Left forelimb (tissue), 1 donor: Measurements from ENCODE around the gene OR10A6.

ENCODE experiments used
- DNase-seq: peaks from one replicate; pipeline ENCODE4 v3.0.0-alpha.2; 2018; ENCODE audit warnings: low spot score

The OR10A6 gene

DNA sequence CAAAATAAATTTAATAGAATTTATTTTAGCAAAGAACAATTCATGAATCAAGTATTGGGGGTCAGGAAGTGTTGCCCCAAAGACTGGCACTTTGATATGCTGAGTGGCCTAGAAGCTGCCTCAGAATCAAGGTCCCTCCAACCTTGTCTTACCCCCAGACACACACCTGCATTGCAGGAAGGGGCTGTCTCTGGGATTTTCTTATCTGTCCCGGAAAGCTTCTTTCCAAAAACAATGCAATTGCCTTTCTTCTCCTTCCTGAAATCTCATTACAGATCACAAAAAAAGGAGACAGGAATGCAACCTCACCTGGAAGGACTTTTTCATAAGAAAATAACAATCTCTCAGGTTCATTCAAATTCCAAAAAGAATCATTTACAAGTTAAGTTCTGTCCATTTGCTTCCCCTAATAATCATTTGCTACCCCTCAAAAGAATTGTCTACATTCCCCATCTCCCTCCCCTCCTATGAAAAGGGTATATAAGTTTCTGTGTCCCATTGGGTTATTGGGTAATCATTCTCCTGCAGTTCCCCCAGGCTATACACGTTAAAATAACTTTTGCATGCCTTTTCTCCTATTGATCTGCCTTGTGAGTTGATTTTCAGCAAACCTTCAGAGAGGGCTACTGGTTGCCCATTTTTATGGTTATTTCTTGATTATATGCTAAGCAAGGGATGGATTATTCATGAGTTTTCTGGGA is 21.3 kb downstream of the OR10A6 start:
- DNase-seq = no peak

- no peak for DNase-seq
Measured at GRCh38 chr11:7907121-7907520, 23.9 kb downstream of the OR10A6 start.

GRCh38 chr11:7906481-7906880 is 24.6 kb downstream of the OR10A6 start:
- DNase-seq = no peak

- no peak for DNase-seq
Measured at GRCh38 chr11:7905961-7906429, 25.1 kb downstream of the OR10A6 start.

DNA sequence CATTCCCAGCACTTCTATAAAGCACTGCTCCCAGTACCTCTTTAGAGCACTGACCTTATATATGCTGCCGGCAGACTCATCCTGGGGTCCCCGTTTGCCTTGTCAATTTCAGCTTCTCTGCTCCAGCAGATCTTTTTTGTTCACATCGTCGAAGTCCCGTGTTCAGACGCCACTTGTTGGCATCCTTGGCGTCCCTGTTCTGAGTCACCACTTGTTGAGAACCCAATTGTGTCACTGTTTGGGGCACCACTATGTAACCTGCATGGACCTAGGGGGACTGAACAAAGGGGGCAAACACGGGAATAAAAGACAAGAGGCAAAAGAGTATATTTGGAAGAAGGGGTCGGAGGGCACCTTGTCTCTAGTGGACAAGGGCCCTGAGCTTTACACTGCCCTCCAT is 25.5 kb downstream of the OR10A6 start:
- DNase-seq = no peak

- no peak for DNase-seq
Measured at GRCh38 chr11:7904917-7905316, 26.2 kb downstream of the OR10A6 start.

DNA sequence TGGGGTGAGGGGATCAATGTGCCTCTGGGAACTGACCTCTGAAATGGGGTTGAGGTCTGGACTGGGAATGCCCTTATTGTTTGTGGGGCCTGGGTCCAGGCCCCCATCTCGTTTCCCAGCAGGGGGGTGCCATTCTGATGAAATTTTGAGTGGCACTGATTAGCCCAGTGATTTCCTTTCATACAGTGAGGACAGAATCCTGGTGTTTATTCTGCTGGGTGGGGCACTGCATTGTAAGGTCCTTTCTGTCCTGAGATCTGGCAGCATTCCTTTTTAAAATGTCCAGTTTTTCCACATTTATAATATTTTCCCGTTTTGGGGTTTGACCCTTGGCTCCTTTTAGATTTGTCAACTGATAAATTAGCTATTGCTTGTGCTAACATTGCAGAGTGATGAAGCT is 27.1 kb downstream of the OR10A6 start:
- no peak for DNase-seq

DNA sequence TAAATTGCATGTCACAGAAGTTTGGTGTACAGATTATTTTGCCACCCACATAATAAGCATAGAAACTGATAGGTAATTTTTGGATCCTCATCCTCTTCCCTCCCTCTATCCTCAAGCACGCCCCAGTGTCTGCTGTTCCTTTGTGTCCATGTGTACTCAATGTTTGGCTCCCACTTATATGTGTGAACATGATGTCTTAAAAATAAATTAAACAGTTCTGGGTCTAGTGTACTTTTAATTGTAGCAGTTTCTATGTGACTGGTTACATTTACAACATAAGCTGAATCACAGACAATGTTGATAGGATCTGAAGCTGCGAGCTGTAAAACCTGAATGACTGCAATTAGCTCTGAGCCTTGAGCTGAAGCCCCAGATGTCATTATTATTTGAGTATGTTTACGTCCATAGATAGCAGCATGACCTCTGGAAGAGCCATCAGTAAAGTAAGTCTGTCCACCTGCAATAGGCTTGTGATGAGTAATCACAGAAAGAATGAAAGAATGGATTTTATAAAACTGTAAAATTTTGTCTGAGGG is 29.7 kb downstream of the OR10A6 start:
- DNase-seq = no peak

DNA sequence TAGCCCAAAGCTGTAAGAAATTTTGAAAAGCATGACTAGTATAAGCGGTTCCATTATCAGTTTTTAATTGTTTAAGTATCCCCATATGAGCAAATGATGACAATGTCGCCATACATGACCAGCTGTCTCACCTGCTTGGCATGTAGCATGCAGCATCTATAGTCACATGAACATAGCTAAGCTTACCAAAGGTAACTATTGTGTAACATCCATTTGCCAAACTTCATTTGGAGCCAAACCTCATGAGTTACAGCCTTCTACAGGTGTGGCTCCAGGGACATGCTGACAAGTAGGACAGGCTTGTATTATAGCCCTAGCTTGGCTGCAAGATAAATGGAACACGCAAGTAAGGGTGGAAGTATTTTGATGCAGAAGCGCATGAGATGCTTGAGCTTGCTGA is 30.4 kb downstream of the OR10A6 start:
- DNase-seq = no peak

DNA sequence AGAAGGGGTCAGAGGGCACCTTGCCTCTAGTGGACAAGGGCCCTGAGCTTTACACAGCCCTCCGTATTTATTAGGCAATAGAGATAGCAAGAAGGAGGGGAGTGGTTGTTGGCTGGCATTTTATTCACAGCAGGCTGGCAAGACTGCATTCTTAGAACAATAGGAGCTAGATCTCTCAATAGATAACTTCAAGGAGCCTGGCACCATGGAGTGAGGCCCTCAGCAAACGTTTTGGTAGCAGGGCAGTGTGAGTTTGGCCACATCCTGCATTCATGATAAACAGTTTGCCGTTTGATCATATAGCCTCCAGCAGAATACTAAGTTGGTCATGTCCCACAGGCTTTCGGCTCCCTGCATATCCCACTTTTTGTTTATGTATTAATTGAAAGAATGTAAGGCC is 31.6 kb downstream of the OR10A6 start:
- DNase-seq = no peak

GRCh38 chr11:7898666-7899283 is 32.3 kb downstream of the OR10A6 start:
- no peak for DNase-seq

DNA sequence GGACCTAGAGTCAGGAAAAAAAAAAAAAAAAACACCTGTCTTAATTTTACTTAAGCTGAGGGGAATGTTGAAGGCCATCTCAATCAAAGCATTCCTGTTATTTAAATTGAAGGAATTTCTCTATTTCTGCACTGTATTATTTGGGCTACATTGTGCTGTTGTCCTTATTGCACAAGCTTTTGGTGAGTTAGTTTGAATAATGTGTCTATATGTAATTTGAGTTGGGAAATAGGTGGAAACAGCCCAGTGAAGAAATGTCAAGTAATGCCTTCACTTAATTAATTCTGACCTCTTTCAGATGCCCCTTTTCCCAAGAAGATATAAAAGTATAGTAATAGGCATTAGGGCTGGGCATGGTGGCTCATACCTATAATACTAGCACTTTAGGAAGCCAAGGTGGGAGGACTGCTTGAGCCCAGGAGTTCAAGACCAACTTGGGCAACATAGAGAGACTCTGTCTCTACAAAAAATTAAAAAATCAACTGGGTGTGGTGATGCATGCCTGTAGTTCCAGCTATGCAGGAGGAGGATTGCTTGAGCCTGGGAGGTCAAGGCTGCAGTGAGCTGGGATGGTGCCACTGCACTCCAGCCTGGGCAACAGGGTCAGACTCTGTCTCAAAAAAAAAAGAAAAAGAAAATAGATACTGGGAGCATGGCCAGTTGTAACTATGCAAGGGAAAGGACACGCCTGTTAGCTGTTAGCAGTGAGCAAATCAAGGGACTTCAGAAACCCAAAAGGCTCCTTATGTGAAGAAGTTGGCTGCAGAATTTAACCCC is 34.9 kb downstream of the OR10A6 start:
- no peak for DNase-seq

DNA sequence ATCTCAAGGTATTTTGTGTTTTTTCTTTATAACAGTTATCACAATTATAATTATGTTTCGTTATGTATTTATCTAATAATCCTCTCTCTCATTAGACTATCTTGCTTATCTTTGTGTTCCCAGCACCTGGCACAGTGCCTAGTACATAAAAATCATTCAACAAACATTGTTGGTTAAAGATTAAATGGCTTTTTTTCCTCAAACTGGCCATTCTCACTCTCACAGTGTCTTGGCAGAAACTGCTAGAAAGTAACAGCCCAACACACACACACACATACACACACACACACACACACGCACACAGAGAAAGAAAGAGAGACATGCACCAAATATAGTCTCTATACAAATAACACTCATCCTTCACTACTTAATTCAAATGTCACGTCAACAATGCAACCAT is 36.8 kb downstream of the OR10A6 start:
- no peak for DNase-seq

GRCh38 chr11:7893796-7894195 is 37.3 kb downstream of the OR10A6 start:
- no peak for DNase-seq

DNA sequence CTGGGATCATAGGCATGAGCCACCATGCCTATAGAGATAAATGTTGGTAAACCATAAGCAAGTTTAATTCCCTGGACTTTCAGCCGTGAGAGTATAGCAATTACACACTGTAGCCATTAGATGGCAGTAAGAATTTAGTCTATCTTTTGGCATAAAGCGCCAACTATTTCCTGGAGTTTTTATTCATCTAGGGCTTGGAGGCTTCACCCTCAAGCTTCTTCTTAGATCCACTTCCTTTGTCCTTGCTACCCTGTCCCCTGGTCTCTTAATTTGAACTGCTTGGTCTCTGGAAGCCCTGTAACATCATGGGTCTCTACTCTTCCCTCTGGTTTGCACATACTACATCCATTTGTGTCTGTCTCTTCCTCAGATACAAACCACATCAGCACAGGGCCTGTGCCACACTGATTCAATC is 38.2 kb downstream of the OR10A6 start:
- DNase-seq = no peak

- no peak for DNase-seq
Measured at GRCh38 chr11:7892059-7892699, 38.9 kb downstream of the OR10A6 start.

DNA sequence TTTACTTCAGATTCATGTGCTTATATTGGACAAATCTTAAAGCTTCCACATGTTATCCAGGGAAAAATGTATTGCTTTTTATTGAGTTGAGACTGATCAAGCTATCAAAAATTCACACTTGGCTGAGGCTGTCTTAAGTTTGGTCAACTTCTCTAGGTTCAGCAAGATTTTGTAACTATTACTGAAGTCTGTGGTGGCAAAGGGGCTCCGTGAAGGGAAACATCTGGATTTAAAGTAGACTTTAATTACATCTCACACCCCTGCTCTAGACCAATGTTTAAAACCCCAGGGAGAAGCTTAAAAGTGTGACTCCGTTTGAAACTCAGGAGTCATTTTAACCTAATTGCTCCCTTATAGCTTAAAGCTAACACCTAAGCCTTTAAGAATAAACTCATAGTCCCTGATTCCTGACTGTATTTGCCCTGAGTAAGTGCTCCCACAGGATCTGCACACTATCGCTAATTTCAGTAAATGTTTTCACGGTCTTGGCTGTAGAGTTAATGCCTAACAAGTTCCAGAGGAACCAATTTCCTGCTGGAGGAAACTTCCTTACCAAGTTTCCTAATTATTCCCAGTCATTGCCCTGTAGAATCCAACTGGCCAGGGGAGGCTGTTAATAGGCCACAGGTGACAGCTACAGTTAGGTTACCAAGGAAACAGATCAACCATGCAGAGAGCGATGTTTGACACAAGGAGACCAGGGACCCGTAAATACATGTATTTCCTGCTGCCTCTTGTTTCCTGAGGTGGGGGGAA is 40.5 kb downstream of the OR10A6 start:
- DNase-seq = no peak

- no peak for DNase-seq
Measured at GRCh38 chr11:7889985-7890384, 41.1 kb downstream of the OR10A6 start.

DNA sequence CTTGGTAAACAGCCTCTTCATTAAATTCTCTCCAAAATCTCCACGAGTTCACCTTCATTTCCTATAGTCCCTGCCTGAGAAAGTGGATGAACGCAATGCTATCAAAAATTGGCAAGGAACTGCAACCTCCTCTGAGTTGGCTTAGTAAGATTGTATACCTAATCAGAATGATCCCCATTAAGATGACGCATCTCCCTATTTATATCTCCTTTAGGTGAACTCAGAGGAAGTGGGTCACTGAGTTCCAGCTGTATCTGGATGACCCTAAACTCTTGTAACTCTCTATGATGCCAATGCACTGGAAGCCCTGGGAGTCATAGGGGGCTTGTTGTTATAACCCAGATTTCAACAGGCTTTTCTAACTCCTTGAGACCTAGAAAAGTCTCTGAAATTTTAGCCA is 48.2 kb downstream of the OR10A6 start:
- DNase-seq = no peak
